C4-2B (cell line): Measurements from ENCODE around the gene TCFL5.

ENCODE experiments used
- H3K27ac ChIP-seq: fragments of 450-650 bp; 2 replicates; pipeline ENCODE4 v1.5.1; 2017
- ZFX ChIP-seq: fragments of 450-650 bp; IDR thresholded peaks from 2 replicates; pipeline ENCODE4 v1.6.1; 2017
- TF ChIP-seq, protein P1 (sequence below): fragments of 450-650 bp; conservative IDR thresholded peaks from 2 replicates; pipeline ENCODE4 v1.5.1; 2017; ENCODE audit warnings: mild to moderate bottlenecking

The TCFL5 gene

DNA sequence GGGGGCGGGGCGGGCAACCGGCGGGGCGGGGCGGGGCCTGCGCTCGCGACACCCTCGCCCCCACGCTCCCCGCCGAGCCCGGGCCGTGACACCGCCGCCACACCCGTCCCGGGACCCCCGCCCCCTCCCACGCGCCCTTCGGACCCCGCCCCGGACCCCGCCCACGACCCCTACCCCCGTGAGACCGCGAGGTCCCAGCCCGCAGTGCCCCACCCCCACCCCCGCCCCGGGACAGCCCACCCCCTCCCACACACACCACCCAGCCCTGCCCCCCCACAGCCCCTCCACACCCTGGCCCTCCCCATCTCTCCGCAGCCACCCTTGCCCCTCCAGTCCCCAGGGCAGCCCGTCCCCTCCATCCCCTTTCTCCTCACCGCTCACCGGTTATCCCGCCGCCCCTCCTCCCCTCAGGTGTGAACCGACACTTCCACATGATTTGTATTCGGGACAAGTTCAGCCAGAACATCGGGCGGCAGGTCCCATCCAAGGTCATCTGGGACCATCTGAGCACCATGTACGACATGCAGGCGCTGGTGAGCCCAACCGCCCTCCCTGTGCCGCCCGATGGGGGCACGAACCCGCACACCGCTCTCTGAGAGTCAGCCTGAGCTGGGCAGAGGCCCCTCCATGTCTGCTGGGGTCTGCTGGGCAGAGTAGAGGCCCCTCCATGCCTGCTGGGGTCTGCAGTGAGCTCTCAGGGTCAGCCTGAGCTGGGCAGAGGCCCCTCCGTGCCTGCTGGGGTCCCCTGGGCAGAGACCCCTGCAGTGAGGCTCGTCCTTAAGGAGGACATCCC lies 64.7 kb downstream of the TCFL5 start:
- TF ChIP-seq, protein P1, sequence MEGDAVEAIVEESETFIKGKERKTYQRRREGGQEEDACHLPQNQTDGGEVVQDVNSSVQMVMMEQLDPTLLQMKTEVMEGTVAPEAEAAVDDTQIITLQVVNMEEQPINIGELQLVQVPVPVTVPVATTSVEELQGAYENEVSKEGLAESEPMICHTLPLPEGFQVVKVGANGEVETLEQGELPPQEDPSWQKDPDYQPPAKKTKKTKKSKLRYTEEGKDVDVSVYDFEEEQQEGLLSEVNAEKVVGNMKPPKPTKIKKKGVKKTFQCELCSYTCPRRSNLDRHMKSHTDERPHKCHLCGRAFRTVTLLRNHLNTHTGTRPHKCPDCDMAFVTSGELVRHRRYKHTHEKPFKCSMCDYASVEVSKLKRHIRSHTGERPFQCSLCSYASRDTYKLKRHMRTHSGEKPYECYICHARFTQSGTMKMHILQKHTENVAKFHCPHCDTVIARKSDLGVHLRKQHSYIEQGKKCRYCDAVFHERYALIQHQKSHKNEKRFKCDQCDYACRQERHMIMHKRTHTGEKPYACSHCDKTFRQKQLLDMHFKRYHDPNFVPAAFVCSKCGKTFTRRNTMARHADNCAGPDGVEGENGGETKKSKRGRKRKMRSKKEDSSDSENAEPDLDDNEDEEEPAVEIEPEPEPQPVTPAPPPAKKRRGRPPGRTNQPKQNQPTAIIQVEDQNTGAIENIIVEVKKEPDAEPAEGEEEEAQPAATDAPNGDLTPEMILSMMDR, result no peak
- TF ChIP-seq ZFX, result peak; percentile 29; the same call in 1 of the 2 replicates
- peak overlapping the region; percentile 78 for H3K27ac ChIP-seq

DNA sequence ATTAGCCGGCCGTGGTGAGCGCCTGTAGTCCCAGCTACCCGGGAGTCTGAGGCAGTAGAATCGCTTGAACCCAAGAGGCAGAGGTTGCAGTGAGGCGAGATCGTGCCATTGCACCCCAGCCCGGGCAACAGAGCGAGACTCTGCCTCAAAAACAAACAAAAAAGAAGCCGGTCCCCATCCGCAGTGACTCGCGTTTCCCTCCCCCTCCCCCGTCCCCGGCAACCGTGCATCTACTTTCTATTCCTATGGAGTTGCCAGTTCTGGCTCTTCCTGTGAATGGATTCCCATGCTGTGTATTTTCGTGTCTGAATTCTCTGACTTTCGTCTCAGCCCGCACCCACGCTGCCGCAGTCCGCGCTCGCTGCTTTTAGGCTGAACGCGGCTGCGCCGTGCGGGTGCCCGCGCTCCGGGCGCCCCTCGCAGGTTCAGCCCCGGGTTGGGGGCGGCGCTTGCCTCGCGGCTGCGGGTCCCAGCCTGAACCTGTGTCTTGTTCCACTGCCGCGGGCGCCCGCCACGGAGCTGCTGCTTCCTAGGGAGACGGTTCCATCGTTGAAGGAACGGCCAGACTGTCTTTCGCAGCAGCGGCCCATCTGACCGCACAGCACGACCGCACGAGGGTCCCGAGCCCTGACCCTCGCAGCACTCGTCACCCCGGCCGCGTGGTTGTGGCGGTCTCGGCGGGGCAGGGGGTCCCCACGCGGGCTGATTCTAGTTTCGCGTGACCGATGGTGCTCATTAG lies 66.4 kb downstream of the TCFL5 start:
- no peak for TF ChIP-seq ZFX
- TF ChIP-seq, protein P1, result no peak
- H3K27ac ChIP-seq, result peak overlapping the region; percentile 78

DNA sequence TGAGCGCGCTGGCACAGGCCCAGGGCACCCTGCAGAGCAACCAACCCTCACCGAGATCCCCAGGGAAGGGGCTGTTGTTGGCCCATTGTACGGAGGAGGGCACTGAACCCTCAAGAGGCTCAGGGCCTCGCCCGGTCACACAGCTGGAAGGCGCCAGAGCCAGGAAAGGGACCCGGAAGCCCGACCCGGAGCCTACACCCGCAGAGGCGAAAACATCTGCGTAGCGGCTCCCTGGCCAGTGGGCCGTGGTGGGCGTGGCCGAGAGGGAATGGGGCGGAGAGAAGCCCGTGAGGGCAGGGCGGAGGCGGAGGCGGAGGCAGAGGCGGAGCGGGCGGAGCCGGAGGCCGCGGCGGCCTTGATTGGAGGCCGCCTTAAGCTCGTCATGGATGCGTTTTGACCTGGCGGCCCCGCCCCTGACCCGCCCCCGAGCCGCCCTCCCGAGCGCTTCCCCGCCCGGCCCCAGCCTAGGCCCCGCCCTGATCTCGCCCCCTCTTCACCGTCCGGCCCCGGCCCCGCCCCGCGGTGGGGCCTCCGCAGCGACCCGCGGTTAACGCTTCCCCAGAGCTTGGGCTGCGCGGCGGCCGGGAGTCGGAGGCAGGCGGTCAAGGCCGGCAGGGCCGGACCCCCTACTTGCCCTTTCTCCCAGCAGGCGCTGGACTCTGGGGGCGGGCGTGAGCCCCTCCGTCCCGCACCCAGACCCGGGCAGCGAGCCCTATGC lies 67.5 kb downstream of the TCFL5 start:
- peak overlapping the region; percentile 78 for H3K27ac ChIP-seq
- TF ChIP-seq, protein P1, result no peak
- TF ChIP-seq ZFX, result no peak

DNA sequence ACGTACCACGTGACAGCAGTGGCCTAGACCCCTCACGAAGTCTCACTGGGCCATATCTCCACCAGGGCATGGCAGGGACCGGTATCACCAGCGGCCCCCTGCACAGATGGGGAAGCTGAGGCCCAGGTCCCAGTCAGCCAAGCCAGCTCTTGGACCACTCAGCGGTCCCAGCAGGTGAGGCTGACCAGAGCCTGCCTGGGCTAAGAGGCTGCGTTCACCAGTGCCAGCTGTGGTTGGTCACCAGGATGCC lies 67.9 kb downstream of the TCFL5 start:
- no peak for TF ChIP-seq ZFX
- TF ChIP-seq, protein P1, result no peak

DNA sequence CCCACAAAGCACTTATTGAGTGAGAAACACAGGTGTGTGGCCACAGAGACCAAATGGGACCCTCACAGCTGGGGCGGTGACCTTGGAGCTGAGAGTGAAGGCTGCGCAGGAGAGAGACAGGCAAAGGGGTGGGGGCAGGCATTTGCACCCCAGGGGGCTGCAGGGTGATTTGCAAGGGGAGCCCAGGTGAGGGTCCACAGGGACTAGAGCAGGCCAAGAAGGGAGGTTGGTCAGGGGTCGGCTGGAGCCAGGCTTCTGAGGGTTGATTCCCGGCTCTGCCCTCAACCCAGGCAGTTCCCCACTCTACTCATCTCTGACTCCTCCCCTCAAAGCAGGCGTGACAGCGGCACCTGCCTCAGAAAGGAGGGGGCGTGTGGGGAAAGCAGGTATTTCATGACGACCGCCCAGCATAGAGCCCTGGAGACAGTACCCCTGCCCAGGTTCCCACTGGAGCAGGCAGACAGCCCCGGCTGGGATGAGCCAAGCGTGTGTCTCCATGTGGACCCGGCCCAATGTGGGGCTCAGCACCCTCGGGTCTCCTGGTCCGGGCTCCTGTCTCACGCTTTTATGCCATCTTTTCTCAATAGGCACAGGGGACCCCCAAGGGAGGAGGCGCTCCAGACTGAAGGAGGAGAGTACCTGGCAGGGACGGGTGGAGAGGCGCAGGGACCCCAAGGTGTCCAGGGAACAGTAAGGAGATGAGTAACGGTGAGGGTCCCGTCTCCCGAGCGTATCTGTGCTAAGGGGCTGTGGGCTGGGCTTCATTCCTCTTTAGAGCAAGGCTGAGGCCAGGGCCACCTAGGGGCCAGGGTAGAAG lies 68.5 kb downstream of the TCFL5 start:
- TF ChIP-seq, protein P1, result no peak
- no peak for TF ChIP-seq ZFX
- peak overlapping the region; percentile 78; the same call in 1 of the 2 replicates for H3K27ac ChIP-seq

More for the DNA sequence above, 67.9 kb downstream of the TCFL5 start:
- H3K27ac ChIP-seq, result peak overlapping the region; percentile 78

DNA sequence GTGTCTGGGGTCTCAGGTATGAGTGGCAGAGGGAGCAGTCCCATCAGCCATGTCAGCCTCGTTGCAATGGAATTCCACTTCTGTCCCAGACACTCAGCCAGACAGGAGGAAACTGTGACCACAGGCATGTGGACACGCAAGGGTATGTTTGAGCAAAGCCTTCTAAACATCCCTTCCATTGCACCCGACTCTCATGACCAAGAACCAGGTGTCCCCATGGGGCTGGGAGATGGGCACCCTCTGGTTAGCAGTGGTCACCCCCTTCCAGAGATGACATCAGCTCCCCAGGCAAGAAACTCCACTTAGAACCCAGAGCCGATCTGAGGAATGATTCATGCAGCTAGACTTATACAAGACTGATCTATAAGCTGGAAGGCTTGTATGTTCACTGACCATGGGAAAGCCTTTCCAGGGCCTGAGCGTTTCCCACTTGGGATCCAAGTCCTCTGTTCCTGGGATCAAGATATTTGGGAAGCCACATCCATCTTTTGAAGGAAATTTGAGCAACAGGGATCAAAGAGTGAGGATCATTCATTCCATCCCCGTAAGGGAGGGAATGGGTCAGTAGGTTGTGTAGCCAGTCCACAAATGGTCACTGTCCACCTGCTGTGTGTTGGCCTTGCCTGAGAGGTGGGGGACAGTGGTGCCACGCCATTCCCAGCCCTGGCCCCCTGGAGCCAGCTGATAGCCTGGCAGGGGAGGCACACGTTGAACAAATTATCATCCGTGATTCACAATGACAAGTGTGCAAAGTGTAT lies 69.3 kb downstream of the TCFL5 start:
- TF ChIP-seq, protein P1, result no peak
- no peak for TF ChIP-seq ZFX
- no peak overlapping the region for H3K27ac ChIP-seq
